ENCODE measurements around the gene VTN.

VTN gene

DNA sequence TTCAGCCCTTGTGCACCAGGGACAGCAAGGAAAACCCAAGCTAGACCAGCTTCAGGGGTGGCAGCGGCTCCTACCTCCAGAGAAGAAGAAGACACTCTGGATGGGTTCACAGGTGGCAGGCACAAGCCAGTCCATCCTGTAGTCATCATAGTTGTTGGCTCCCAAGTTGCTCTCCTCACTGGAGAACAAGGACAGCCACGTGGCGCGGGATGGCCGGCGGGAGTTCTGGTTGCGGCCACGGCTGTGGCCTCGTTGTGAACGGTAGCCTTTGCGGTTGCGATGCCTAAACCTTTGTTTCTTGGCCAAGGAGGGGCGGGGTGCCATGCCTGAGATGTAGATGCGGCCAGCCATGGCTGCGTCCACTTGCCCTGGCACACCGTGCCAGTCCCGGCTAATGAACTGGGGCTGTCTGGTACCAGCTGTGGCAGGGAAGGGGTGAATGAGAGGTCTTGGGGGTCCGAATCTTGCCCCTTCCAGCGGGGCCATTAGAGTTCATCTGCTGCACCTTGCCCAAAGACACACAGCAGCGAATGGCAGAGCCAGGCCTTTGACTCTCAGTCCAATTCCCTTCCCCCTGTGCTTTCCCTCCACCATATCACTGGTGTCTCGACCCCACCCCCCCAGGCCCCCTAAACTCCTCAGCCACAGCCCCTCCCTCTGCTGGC is 2.3 kb downstream of the VTN start:
- no peak for DNase-seq

DNA sequence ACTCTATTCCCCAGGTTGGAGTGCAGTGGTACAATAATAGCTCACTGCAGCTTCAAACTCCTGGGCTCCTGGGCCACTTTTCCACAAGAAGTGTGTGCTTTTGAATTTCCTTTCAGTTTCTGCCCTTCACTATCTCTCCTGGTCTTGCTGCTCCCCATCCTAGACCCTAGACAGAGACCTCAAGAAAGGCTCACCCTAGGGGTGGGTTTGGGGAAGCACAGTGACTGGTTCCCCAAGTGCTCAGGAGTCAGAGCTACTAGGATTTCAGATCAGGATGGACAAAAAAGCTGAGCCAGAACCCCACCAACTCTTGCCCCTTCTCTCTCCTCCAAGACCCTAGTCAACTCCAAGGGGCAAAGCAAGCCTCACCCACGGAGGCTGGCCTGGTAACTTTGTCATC is 3.5 kb downstream of the VTN start:
- DNase-seq = no peak

DNA sequence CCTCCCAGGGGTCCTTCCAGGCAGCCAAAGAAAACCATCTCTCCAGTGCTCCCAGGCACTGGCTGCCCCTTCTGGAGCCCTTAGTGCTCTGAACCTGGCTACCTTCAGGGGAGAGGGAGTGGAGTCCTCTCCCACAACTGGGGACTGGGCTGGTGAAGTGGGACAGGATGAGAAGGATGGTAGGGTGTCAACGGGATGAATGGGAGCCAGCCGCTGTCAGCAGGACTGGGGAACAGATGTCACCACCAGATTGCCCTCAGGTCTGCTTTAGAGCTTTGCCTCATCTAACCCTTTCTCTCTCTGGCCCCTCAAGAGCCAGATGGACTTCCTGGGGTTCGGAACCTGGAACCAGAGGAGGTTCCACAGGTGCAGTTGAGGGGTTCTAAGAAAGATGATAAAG is 4.6 kb downstream of the VTN start:
- DNase-seq = no peak

DNA sequence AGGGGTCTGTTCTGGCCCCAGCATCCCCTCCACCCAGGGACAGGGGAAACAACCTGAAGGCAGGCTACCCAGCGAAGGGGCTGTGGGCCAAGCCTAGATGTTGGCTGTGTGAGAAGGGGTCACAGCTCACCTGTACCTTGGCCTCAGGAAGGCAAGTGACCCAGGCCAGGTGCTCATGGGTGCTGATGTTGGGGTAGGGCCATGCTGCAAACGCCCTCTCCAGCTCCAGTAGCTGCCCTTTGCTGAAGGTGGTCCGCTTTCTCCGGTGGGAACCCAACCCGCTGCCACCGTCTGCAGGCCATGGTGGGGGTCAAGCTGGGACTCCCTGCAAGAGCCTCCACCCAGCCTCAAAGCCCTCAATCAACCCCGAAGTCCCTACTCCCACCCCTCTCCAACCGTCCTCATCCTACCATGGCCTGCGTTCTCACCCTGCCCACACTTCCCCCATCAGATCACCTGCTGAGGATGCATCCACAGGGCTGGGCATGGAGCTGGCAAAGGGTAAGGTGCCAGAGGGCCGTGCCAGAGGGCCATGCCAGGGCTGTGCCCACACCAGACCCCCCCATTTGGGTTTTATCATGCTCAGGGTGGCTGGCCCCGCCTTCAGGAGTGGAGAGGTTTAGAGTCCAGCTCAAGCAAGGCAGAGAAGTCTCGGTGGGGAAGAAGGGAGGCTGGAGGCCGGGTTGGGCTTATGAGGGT is 5.3 kb downstream of the VTN start, which contains the start of gene SEBOX:
TSS of gene SEBOX (minus strand) at position 535 of the 699 bp plus-strand sequence. CDS start at position 487, 48 bp downstream.
- DNase-seq = no peak

DNA sequence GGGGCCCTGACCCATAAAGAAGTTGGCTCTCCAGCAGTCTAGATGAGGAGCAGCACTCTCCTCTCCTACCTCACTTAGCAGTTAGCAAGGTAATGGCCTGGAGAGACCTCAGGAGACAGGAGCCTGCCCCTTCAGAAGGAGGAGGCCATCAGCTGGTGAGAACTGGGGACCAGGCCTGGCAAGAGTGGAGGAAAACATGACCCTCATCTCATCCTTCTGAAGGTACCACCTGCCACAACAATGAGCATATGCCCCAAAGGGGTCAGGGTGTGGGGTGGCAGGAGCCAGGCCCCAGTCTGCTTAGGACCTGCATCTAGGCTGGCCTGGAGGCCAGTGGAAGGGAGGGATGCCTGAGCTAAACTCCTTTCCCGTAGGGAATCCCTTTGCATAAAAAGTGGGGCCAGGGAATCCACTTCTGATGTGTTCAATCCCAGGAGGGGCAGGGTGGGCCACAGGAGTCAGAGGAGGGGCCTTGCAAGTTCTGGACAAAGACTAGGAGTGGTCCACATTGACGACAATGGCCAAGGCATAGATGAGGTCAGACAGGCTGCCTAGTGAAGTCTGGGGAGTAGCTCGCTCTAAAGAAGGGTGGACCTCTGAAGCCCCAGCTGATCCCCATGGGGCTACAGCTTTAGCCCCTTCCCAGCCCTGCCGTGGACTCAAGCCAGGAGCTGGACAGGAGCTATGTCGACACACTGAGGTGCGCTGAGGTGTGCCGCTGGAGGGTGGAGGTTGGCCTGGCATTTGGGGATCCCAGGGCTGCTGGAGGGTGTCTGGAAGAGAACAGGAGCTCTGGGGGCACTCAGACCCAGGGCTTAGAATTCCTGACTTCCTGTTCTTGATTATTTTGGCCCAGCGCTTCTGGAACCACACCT is 6.1 kb downstream of the VTN start:
- DNase-seq = no peak

GRCh38 chr17:28363186-28363585 is 6.9 kb downstream of the VTN start:
- no peak for DNase-seq

DNA sequence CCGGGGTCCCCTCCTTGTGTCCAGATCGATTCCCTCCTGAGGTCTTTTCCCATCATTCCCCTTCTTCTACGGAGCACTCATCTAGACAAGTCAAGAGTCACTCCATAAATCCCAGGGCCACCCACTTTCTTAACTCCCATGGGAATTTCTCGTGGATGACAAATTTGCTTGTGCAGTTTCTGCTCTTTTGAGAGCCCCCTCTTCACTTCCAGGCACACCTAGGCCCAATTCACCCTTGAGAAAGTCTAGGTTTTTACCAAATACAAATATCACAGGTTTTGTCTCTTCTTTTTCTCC is 12.3 kb downstream of the VTN start:
- no peak for DNase-seq

GRCh38 chr17:28357061-28357900 is 12.8 kb downstream of the VTN start, which contains the start of gene POLDIP2:
POLDIP2 (minus strand) TSS chr17:28357527; CDS start chr17:28357448, 79 bp downstream.
- DNase-seq = peak; percentile 96

GRCh38 chr17:28350271-28350670 is 19.8 kb downstream of the VTN start:
- no peak for DNase-seq

DNA sequence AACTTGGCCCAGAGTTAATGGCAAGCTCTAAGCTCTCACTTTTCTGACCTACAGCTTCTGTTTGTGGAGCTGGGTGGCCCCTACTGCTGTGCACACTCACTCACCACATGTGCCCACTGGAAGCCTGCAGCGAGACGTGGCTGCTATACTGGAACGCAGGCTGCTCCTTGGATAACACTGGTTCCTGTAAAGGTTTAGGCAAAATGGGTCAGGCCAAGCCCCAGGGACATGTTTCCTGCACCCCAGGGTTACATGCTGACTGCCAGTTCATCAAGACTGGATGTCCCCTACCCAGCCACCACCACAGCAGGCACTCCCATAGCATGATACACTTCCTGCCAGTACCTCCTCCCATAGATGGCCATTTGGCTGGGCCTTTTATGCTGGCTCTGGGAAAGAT is 21.1 kb downstream of the VTN start:
- no peak for DNase-seq

- DNase-seq = no peak
Observed at GRCh38 chr17:28347261-28347891, 22.7 kb downstream of the VTN start.

DNA sequence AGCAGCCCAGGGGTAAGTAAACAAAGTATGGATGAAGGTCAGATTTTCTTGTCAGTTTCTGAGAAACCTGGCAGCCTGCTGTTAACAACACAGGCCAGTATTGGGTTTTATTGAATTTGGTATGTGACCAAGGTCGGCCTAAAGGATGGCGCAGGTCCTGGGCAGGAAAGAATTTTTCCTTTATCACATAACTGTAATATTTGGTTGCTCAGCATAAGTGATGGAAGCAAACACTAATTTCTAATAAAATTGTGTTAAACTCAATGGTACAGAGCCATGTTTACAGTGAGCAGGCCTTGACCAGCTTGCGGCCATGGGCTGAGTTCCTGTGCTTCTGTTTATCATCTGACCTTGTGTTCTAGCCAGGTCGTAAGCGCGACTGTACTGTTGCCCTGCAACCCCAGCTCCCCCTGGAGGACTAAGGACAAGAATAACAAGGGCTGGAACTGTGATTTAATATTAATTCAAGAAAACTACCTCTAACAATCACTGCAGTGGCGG is 23.3 kb downstream of the VTN start:
- no peak for DNase-seq

- DNase-seq = no peak
Observed at GRCh38 chr17:28346199-28346580, 23.9 kb downstream of the VTN start.

DNA sequence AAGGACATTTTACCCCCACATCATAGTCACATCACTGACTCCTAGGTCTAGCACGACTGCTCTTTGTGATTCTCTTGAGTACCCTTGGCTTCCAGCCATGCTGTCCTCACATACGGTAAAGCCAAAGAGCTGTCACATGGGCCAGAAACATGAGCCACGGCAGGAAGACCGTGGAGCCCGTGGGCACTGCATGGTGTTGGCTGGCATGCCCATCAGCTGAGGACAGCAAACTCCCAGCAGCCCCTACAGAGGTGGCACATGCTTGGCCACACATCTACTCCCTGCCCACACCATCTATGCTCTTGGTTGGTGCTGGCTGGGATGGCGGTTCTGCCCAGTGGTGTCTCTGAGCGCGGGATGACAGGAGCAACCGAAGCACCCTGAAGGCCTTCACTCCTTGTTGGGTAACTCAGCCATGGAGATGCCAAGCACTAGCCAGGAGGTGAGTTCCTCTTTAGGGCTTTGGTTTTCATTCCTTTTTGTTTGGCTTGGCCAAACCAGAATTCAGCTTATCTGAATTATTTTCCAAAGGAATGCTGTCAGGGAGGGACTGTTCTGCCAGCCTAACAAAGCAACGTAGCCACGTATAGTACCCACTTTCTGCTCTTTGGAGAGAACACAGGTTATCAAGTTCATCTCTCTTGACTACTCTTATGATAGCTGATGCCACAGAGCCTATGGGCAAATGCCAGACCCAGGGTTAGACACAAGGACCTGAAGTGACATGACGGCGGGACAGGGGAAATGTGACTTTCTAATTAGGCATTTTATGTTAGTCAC is 24.5 kb downstream of the VTN start:
- no peak for DNase-seq

DNA sequence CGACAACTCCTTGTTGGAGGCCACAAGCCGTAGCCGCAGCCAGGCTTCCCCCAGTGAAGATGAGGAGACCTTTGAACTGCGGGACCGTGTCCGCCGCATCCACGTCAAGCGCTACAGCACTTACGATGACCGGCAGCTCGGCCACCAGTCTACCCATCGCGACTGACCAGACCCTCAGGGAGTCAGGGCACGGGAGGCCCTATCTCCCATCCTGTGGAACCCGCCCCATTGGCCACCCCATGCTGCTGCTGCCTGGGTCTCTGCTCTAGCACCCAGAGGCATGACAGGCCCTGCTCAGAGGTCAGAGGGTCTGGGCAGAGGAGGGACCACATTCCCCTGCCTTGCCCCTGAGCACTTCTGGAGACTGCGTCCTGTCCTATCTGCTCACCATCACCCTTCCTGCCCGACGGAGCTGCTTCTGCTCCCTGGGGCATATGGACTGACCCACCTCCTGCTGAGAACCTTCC is 25.6 kb downstream of the VTN start:
- DNase-seq = no peak

- DNase-seq = no peak
Observed at GRCh38 chr17:28344011-28344410, 26.1 kb downstream of the VTN start.

DNA sequence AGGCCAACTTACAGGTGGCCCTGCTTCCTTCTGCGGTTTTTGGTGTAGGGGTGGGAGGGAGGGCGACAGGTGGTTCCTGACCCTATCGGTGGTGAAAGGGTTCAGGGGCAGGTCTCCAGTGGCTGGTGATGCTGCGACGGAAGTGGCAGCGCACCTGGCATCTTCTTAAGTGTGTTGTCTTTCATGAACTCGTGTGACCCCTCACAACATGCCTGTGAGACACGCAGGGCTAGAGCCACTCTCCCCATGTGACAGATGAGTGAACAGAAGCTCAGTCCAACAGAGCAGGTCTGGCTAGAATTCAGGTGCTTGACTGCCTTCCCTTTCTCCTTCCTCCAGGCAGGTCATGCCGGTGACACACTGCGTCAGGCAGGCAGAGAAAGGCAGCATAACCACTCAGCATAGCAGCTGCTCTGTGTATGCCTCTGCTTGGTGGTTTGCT is 26.6 kb downstream of the VTN start:
- DNase-seq = no peak

DNA sequence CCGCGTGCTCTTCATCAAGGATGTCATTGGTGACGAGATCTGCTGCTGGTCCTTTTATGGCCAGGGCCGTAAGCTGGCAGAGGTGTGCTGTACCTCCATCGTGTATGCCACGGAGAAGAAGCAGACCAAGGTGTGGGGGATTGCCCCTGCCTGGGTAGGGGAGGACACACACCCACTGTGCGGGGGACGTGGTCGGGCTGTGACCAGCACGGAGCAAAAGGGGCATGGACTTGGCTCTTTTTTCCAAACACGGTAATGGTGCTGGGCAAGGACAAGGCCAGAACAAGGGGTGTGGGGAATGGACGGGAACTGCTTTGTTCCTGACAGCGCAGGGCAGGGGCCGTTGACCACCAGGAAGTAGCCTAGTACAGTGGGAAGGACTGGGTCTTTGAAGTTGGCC is 27.8 kb downstream of the VTN start:
- no peak for DNase-seq

DNA sequence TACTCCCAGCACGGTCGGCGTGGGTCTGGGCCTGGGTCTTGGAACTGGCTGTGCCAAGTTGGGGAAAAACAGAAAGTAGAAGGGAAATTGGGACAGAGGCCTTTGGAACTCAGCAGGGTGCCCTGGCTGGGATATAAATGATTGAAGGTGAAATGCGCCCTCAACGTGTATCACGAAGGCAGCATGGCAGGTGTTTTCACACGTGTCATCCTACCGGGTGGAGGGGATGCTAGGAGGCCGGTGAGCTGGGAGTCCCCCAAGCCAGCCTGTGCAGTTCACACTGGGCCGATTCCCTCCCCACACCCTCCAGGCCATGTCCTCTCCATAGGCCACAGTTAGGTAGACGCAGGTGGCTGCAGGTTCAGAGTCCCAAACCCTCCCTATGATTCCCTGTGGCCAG is 28.6 kb downstream of the VTN start:
- no peak for DNase-seq

GRCh38 chr17:28340374-28340773 is 29.7 kb downstream of the VTN start:
- no peak for DNase-seq

DNA sequence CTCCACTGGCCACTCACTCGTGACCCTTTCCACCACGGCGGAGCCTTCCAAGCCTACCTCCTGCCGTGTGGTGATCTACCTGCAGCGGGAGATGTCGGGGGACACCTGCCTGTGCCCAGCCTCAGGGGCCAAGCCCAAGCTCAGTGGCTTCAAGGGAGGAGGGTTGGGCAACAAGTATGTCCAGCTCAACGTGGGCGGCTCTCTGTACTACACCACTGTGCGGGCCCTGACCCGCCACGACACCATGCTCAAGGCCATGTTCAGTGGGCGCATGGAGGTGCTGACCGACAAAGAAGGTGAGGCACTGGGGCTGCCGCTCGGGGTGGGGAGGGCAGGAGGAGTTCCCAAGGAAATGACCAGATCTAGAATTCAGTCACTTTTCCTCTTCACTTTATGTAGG is 30.7 kb downstream of the VTN start:
- no peak for DNase-seq

Data from stimulated activated CD4-positive, alpha-beta T cell treated with anti-CD3 and anti-CD28 coated beads, Interleukin-15, amount 100 ng/mL, for 24 hours (primary cell).